ENCODE data around the gene WDR73.

DNA sequence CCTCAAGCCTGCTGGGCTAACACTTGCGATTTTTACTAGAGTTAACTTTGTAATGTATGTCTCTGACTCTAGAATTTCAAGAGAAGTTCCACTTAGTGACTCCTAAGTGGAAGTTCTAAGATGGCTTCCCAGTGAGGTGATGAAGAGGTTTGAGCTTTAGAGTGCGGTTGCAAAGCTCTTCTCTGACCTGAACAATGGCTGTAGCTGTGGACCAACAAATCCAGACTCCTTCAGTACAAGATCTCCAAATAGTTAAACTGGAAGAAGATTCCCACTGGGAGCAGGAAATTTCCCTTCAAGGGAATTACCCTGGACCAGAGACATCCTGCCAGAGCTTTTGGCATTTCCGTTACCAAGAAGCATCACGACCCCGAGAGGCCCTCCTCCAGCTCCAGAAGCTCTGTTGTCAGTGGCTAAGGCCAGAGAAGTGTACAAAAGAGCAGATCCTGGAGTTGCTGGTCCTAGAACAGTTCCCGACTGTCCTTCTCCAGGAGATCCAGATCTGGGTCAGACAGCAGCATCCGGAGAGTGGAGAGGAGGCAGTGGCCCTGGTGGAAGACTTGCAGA, 22.3 kb downstream of the WDR73 start:
- TF ChIP-seq, protein P1, sequence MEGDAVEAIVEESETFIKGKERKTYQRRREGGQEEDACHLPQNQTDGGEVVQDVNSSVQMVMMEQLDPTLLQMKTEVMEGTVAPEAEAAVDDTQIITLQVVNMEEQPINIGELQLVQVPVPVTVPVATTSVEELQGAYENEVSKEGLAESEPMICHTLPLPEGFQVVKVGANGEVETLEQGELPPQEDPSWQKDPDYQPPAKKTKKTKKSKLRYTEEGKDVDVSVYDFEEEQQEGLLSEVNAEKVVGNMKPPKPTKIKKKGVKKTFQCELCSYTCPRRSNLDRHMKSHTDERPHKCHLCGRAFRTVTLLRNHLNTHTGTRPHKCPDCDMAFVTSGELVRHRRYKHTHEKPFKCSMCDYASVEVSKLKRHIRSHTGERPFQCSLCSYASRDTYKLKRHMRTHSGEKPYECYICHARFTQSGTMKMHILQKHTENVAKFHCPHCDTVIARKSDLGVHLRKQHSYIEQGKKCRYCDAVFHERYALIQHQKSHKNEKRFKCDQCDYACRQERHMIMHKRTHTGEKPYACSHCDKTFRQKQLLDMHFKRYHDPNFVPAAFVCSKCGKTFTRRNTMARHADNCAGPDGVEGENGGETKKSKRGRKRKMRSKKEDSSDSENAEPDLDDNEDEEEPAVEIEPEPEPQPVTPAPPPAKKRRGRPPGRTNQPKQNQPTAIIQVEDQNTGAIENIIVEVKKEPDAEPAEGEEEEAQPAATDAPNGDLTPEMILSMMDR (conservative IDR thresholded peaks at IDR 0.05; ENCODE audit: low read depth, low read length), result no peak
- TF ChIP-seq MXI1 (IDR thresholded peaks at IDR 0.05; ENCODE audit: borderline replicate concordance, low read depth, low read length), result no peak
- no peak for TF ChIP-seq RFX5 (IDR thresholded peaks at IDR 0.05; ENCODE audit: low read depth, low read length)
